HepG2 (cell line): ENCODE measurements around the gene ZNF343. TPM values are rescaled to one million over a fixed set of nuclear protein-coding genes. Genes with fewer than 3 reads are reported as not detected.

Source experiments
- ARID3A ChIP-seq: IDR thresholded peaks from 2 replicates; pipeline ENCODE4 v1.6.1; 2012; ENCODE audit warnings: low read depth, low read length, improper control_type of control experiment
- BRD4 ChIP-seq: sonication (generic); formaldehyde crosslinking; IDR thresholded peaks from 2 replicates; pipeline ENCODE4 v1.4.0; 2020; ENCODE audit warnings: missing genetic modification reagents
- CENPT ChIP-seq: sonication (generic); formaldehyde crosslinking; IDR thresholded peaks from 2 replicates; pipeline ENCODE4 v1.8.0; 2022; ENCODE audit warnings: low read depth, mild to moderate bottlenecking, moderate library complexity, missing genetic modification reagents
- MATR3 ChIP-seq: sonication (generic); formaldehyde crosslinking; IDR thresholded peaks from 2 replicates; pipeline ENCODE4 v1.4.0; 2020; ENCODE audit warnings: missing genetic modification reagents
- POLR2A ChIP-seq, 2 experiments: IDR thresholded peaks; 2 replicates each; pipeline ENCODE4 v1.6.1; 2011; ENCODE audit warnings: low read depth in 2 of 2, low read length in 2 of 2, mild to moderate bottlenecking in 1 of 2, moderate library complexity in 1 of 2; ENCODE audit not compliant: insufficient read depth in 1 of 2
- RBFOX2 ChIP-seq: fragments of 200-400 bp; formaldehyde crosslinking; IDR thresholded peaks from 2 replicates; pipeline ENCODE4 v1.6.1; 2017; ENCODE audit warnings: low read depth, mild to moderate bottlenecking, low read length
- RXRA ChIP-seq: sonication (generic); formaldehyde crosslinking; IDR thresholded peaks from 2 replicates; pipeline ENCODE4 v1.5.1; 2020; ENCODE audit warnings: missing genetic modification reagents
- SATB2 ChIP-seq: sonication (generic); formaldehyde crosslinking; IDR thresholded peaks from 2 replicates; pipeline ENCODE4 v1.5.0; 2020; ENCODE audit warnings: missing genetic modification reagents
- SNAI1 ChIP-seq: sonication (generic); formaldehyde crosslinking; IDR thresholded peaks from 2 replicates; pipeline ENCODE4 v1.5.0; 2020; ENCODE audit warnings: mild to moderate bottlenecking, missing genetic modification reagents, borderline replicate concordance
- TBL1XR1 ChIP-seq: fragments of 150-350 bp; IDR thresholded peaks from 2 replicates; pipeline ENCODE4 v1.6.1; 2014; ENCODE audit warnings: borderline replicate concordance, low read length; ENCODE audit not compliant: partially characterized antibody
- THAP7 ChIP-seq: sonication (generic); formaldehyde crosslinking; IDR thresholded peaks from 2 replicates; pipeline ENCODE4 v1.8.1; 2023; ENCODE audit warnings: mild to moderate bottlenecking, missing genetic modification reagents
- ZBTB20 ChIP-seq: sonication (generic); formaldehyde crosslinking; IDR thresholded peaks from 2 replicates; pipeline ENCODE4 v1.8.1; 2023; ENCODE audit warnings: missing genetic modification reagents, low read depth, mild to moderate bottlenecking, borderline replicate concordance
- ZBTB21 ChIP-seq: sonication (generic); formaldehyde crosslinking; IDR thresholded peaks from 2 replicates; pipeline ENCODE4 v1.4.0; 2020; ENCODE audit warnings: missing genetic modification reagents
- ZNF10 ChIP-seq: sonication (generic); formaldehyde crosslinking; IDR thresholded peaks from 2 replicates; pipeline ENCODE4 v1.4.0; 2020; ENCODE audit warnings: mild to moderate bottlenecking, low read depth, missing genetic modification reagents, borderline replicate concordance
- ZNF18 ChIP-seq: sonication (generic); formaldehyde crosslinking; IDR thresholded peaks from 2 replicates; pipeline ENCODE4 v1.8.0; 2022; ENCODE audit warnings: mild to moderate bottlenecking, missing genetic modification reagents; ENCODE audit not compliant: insufficient replicate concordance
- ZNF224 ChIP-seq: sonication (generic); formaldehyde crosslinking; IDR thresholded peaks from 2 replicates; pipeline ENCODE4 v1.5.0; 2020; ENCODE audit warnings: mild to moderate bottlenecking, missing genetic modification reagents
- ZNF225 ChIP-seq: sonication (generic); formaldehyde crosslinking; IDR thresholded peaks from 2 replicates; pipeline ENCODE4 v1.4.0; 2020; ENCODE audit warnings: mild to moderate bottlenecking, missing genetic modification reagents
- ZNF367 ChIP-seq: sonication (generic); formaldehyde crosslinking; IDR thresholded peaks from 2 replicates; pipeline ENCODE4 v1.4.0; 2020; ENCODE audit warnings: missing genetic modification reagents, borderline replicate concordance
- ZNF468 ChIP-seq: sonication (generic); formaldehyde crosslinking; IDR thresholded peaks from 2 replicates; pipeline ENCODE4 v1.8.0; 2022; ENCODE audit warnings: mild to moderate bottlenecking, moderate library complexity, missing genetic modification reagents
- ZNF777 ChIP-seq: sonication (generic); formaldehyde crosslinking; IDR thresholded peaks from 2 replicates; pipeline ENCODE4 v1.4.0; 2020; ENCODE audit warnings: missing genetic modification reagents
- polyA plus RNA-seq, 8 experiments: library from polyadenylated mRNA; depleted of rRNA in 3 of 8; stranded (reverse) in 7 of 8; unstranded in 1 of 8; fragments of >200 nt; fragmentation: Illumina TruSeq in 4 of 8; extraction: Trizol in 4 of 8; gene quantifications; 2 replicates each; pipeline versions ENCODE4 v1.2.1 to v1.2.3, GENCODE V29; 2011 to 2016; ENCODE audit warnings: low read depth in 4 of 8, missing spikeins in 1 of 8, mixed read lengths in 1 of 8; ENCODE audit not compliant: insufficient read depth in 1 of 8
- total RNA-seq, 5 experiments: library from RNA; depleted of rRNA; stranded (reverse); fragments of >200 nt; fragmentation: Illumina TruSeq; extraction: Trizol; gene quantifications; 2 replicates each; pipeline ENCODE4 v1.2.3, GENCODE V29; 2016; ENCODE audit warnings: low read depth in 1 of 5
- TF ChIP-seq, protein P1 (sequence below): sonication (generic); formaldehyde crosslinking; IDR thresholded peaks from 2 replicates; pipeline ENCODE4 v1.4.0; 2020; ENCODE audit warnings: missing genetic modification reagents, borderline replicate concordance

The ZNF343 gene
- total and polyA plus RNA-seq, 2 of the 13 experiments (the other 11 are each of a cell fraction or from before 2014, with no cell fraction given) = 16.4 to 22.1 TPM

DNA sequence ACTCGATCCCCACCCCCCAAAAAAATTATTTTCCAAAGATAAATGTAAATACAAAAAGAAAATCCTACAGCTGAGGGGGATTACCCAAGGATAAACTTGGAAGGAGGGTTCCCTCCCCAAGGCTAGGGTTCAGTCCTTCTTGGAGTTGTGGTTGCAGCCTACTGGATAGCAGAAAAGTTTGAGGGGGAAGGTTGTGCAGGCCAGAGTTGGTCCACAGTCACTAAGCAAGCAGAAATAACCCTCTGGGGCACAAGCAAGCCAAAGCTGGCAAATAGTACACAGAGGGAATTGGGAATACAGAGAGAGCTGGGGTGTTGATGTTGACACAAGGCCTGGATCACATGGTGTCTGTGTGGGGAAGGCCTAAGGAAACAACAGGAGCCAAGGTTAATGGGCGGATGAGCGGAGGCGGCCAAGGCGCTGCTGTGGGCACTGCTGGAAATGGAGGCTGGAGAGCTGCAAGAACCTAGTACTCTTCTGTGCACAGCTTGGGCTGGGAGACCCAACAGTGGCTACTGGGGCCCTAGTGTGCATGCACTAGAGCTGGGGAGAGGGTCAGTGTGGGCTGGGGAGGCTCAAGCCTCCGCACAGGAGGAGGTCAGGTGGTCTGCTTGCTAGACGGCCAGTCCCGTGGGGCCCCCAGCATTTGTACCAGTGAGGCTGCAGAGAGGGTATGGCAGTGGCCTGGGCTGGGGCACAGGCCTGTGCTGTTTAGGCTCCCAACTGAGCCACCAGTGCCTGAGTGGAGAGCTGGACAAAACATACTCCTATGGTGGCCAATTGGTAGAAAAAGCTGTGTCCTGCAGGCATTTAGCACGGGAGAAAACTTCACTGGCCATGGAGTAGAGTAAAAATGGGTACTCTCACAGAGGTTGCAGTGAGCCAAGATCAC is 32.6 kb downstream of the ZNF343 start (continued):
- TF ChIP-seq, protein P1, sequence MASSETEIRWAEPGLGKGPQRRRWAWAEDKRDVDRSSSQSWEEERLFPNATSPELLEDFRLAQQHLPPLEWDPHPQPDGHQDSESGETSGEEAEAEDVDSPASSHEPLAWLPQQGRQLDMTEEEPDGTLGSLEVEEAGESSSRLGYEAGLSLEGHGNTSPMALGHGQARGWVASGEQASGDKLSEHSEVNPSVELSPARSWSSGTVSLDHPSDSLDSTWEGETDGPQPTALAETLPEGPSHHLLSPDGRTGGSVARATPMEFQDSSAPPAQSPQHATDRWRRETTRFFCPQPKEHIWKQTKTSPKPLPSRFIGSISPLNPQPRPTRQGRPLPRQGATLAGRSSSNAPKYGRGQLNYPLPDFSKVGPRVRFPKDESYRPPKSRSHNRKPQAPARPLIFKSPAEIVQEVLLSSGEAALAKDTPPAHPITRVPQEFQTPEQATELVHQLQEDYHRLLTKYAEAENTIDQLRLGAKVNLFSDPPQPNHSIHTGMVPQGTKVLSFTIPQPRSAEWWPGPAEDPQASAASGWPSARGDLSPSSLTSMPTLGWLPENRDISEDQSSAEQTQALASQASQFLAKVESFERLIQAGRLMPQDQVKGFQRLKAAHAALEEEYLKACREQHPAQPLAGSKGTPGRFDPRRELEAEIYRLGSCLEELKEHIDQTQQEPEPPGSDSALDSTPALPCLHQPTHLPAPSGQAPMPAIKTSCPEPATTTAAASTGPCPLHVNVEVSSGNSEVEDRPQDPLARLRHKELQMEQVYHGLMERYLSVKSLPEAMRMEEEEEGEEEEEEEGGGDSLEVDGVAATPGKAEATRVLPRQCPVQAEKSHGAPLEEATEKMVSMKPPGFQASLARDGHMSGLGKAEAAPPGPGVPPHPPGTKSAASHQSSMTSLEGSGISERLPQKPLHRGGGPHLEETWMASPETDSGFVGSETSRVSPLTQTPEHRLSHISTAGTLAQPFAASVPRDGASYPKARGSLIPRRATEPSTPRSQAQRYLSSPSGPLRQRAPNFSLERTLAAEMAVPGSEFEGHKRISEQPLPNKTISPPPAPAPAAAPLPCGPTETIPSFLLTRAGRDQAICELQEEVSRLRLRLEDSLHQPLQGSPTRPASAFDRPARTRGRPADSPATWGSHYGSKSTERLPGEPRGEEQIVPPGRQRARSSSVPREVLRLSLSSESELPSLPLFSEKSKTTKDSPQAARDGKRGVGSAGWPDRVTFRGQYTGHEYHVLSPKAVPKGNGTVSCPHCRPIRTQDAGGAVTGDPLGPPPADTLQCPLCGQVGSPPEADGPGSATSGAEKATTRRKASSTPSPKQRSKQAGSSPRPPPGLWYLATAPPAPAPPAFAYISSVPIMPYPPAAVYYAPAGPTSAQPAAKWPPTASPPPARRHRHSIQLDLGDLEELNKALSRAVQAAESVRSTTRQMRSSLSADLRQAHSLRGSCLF (CRISPR knock-in tag) = no peak
- TF ChIP-seq ARID3A (no peak), ZBTB20 (0 out of 2 replicates have a peak, but pooled peaks have one; percentile 19), ZBTB21 (CRISPR knock-in tag) (peak; percentile 11; the same call in 1 of the 2 replicates), CENPT (no peak), BRD4 (CRISPR knock-in tag) (no peak; the same call in 1 of the 2 replicates), ZNF224 (CRISPR knock-in tag) (0 out of 2 replicates have a peak, but pooled peaks have one; percentile 54), ZNF367 (CRISPR knock-in tag) (no peak), TBL1XR1 (peak; percentile 54), ZNF10 (CRISPR knock-in tag) (no peak), ZNF468 (CRISPR knock-in tag) (no peak), ZNF225 (CRISPR knock-in tag) (peak; percentile 94), POLR2A (IDR thresholded peaks at IDR 0.05; ENCODE audit: insufficient read depth in 1 of 2, low read depth in 2 of 2, low read length in 2 of 2) (no peak), RXRA (CRISPR knock-in tag) (peak; percentile 80), ZNF777 (CRISPR knock-in tag) (no peak), SATB2 (CRISPR knock-in tag) (no peak), ZNF18 (CRISPR knock-in tag) (peak; percentile 46), THAP7 (CRISPR knock-in tag) (peak; percentile 67; the same call in 1 of the 2 replicates), MATR3 (CRISPR knock-in tag) (no peak), RBFOX2 (no peak), SNAI1 (CRISPR knock-in tag) (peak; percentile 46; the same call in 1 of the 2 replicates)
